HG02938 (cell line): ENCODE data around the gene CATSPER1.

ENCODE experiments used
- ATAC-seq: cut with Tn5 transposase; IDR thresholded peaks from one replicate; pipeline ENCODE4 v1.9.1; 2021; ENCODE audit warnings: mild to moderate bottlenecking, moderate library complexity; ENCODE audit not compliant: unreplicated experiment

Gene CATSPER1

GRCh38 chr11:65973439-65974110 is 52.7 kb downstream of the CATSPER1 start:
- ATAC-seq = no peak

- no peak for ATAC-seq
Observed at GRCh38 chr11:65972116-65972515, 54.2 kb downstream of the CATSPER1 start.

DNA sequence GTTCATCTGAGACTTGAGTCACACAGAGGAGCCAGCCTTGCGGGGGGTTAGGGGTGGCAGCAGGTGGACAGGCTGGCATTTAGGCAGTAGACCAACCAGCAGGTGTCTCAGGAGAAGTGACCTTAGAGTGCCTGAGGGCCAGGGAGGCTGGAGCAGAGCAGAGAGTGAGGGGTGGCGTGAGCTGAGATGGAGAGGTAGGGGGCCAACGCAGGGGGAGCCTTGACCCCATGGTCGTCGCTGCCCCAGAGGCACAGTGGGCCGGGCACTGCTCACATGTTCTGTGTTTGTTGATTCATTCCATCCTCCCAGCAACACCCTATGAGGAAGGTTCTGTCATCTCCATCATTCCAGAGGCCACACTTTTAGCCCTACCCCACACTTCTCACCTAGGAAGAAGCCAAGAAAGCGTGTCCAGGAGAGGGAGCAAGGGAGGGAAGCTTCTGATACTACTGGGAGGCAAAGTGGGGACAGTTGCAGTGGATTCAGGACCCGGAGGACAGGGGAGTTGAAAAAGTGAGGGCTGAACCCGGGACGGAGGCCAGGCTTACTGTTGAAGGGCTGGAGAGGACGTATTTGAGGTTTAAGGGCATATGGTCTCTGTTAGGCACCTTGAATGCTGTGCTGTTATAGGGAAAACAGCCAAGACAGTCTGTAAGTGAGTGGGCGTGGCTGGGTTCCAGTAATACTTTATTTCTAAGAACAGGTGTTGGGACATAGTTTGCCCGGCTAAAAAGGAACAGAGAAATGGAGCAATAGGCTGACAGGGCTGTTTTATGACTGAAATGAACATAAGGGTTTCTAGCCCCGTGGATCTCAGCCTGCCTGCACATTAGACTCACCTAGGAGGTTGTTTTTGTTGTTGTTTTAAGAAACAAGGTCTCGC is 57.4 kb downstream of the CATSPER1 start:
- ATAC-seq = no peak

DNA sequence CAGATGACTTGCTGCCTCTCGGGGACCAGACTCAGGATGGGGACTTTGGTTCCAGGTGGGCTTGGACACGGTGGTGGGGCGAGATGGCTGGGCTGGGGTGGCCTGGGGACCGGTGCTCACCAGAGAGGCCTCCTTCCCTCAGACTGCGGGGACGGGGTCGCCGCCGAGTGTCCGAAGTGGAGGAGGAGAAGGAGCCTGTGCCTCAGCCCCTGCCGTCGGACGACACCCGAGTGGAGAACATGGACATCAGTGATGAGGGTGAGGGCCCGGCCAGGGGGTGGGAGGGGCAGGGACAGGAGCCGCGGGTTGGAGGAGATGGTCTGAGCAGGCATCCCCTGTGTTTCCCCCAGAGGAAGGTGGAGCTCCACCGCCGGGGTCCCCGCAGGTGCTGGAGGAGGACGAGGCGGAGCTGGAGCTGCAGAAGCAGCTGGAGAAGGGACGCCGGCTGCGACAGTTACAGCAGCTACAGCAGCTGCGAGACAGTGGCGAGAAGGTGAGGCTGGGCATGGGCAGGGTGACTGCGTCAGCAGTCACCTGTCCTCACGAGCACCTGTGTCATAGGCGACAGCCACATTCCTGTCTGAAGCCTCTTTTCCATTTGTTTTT is 58.8 kb downstream of the CATSPER1 start:
- no peak for ATAC-seq
